ENCODE results near the gene ACTRT3. TPM values are rescaled to one million over a fixed set of nuclear protein-coding genes. Genes with fewer than 3 reads are reported as not detected.
A peak's percentile ranks its signal among the peaks of the same experiment; 100 is the strongest.

ACTRT3 gene
- total and polyA plus RNA-seq, 2 of the 13 experiments (the other 11 are each of a cell fraction or from before 2014, with no cell fraction given), result 0.42 to 0.97 TPM

- TF ChIP-seq MAX (IDR thresholded peaks at IDR 0.05) (peak; percentile 81), PCBP1 (IDR thresholded peaks at IDR 0.05; ENCODE audit: borderline replicate concordance, low read depth, low read length) (no peak), PREB (CRISPR knock-in tag; IDR thresholded peaks at IDR 0.05) (no peak), NR2F1 (CRISPR knock-in tag; IDR thresholded peaks at IDR 0.05) (no peak), HNRNPK (IDR thresholded peaks at IDR 0.05; ENCODE audit: low read depth, low read length, poor library complexity, severe bottlenecking) (no peak), BHLHE40 (IDR thresholded peaks at IDR 0.05; ENCODE audit: low read length) (peak; percentile 45; the same call in 1 of the 2 replicates), NR2C2 (CRISPR knock-in tag; IDR thresholded peaks at IDR 0.05; ENCODE audit: borderline replicate concordance) (no peak), JUN (CRISPR knock-in tag; IDR thresholded peaks at IDR 0.05) (no peak), RFX3 (CRISPR knock-in tag; IDR thresholded peaks at IDR 0.05) (no peak), KDM2A (CRISPR knock-in tag; IDR thresholded peaks at IDR 0.05; ENCODE audit: borderline replicate concordance, low read depth) (peak; percentile 25; the same call in 1 of the 2 replicates), ZNF18 (CRISPR knock-in tag; IDR thresholded peaks at IDR 0.05; ENCODE audit: insufficient replicate concordance) (no peak), ZNF230 (CRISPR knock-in tag; IDR thresholded peaks at IDR 0.05) (0 out of 2 replicates have a peak, but pooled peaks have one; percentile 27), MYC (CRISPR knock-in tag; IDR thresholded peaks at IDR 0.05; ENCODE audit: borderline replicate concordance) (peak; percentile 67; the same call in 1 of the 2 replicates), ZKSCAN8 (CRISPR knock-in tag; IDR thresholded peaks at IDR 0.05; ENCODE audit: borderline replicate concordance) (no peak), MEF2D (CRISPR knock-in tag; IDR thresholded peaks at IDR 0.05) (no peak), DMAP1 (CRISPR knock-in tag; IDR thresholded peaks at IDR 0.05) (no peak), MAFF (IDR thresholded peaks at IDR 0.05; ENCODE audit: low read depth, low read length) (no peak), ZMYM4 (CRISPR knock-in tag; IDR thresholded peaks at IDR 0.05) (peak; percentile 36; the same call in 1 of the 2 replicates), PHF8 (CRISPR knock-in tag; IDR thresholded peaks at IDR 0.05) (no peak), ZNF224 (CRISPR knock-in tag; IDR thresholded peaks at IDR 0.05) (no peak), ONECUT2 (CRISPR knock-in tag; IDR thresholded peaks at IDR 0.05) (no peak), ZBTB42 (CRISPR knock-in tag; IDR thresholded peaks at IDR 0.05) (no peak), IRX3 (CRISPR knock-in tag; IDR thresholded peaks at IDR 0.05; ENCODE audit: borderline replicate concordance, low read depth) (no peak)
Observed at GRCh38 chr3:169813757-169814517, 44.6 kb upstream of the ACTRT3 start (continued).
